Activated CD4-positive, alpha-beta T cell treated with anti-CD3 and anti-CD28 coated beads, Interleukin-2, amount 10 ng/mL, durations not matched to agents 7 days and 5 days (primary cell): Measurements from ENCODE around the gene BRK1. TPM values are rescaled to one million over a fixed set of nuclear protein-coding genes. Genes with fewer than 3 reads are reported as not detected.
"Not testable (repeated sequence)": the region's sequence is repeated elsewhere in the genome, so short reads cannot be mapped to it uniquely, and the experiment has no call there.

ENCODE experiments used
- CTCF ChIA-PET: fragments of 350-600 bp; sonication (Branson Sonifier 250); formaldehyde crosslinking; loops from one replicate; lab custom pipeline; 2021; ENCODE audit warnings: antibody characterized with exemption; lab: Charles Lee
- POLR2A ChIA-PET: fragments of 350-600 bp; sonication (Branson Sonifier 250); formaldehyde crosslinking; loops from one replicate; lab custom pipeline; 2021; ENCODE audit warnings: antibody characterized with exemption; lab: Charles Lee
- DNase-seq: peaks from one replicate; pipeline ENCODE4 v3.0.0-alpha.2; 2020
- H3K27ac Mint-ChIP-seq: one replicate; pipeline ENCODE4 v1.8.0; 2021; ENCODE audit warnings: mild to moderate bottlenecking, moderate library complexity, mixed read lengths
- H3K27me3 Mint-ChIP-seq: one replicate; pipeline ENCODE4 v1.8.0; 2021; ENCODE audit warnings: mixed read lengths
- H3K36me3 Mint-ChIP-seq: one replicate; pipeline ENCODE4 v1.8.0; 2021; ENCODE audit warnings: low read depth, mixed read lengths
- H3K4me1 Mint-ChIP-seq: one replicate; pipeline ENCODE4 v1.8.0; 2021; ENCODE audit warnings: mixed read lengths
- H3K4me3 Mint-ChIP-seq: one replicate; pipeline ENCODE4 v1.8.0; 2021; ENCODE audit warnings: mild to moderate bottlenecking, moderate library complexity, mixed read lengths
- H3K9me3 Mint-ChIP-seq: one replicate; pipeline ENCODE4 v1.8.0; 2021; ENCODE audit warnings: mixed read lengths
- total RNA-seq, 2 experiments: library from RNA; stranded (reverse); gene quantifications; one replicate each; pipeline ENCODE4 v1.2.3, GENCODE V29; 2021

The BRK1 gene
- total RNA-seq: 100 to 1,000 TPM; 115 to 128 TPM

- CTCF ChIA-PET: interaction anchor here (0.8 to 1.4 kb wide), 3 partner anchors 30 to 171 kb away, joined by 3 to 6 read pairs (median 4); no protein-coding TSS in a partner anchor
- DNase-seq: peak; percentile 96
- H3K36me3 Mint-ChIP-seq: peaks cover 17% of the 10 kb centered on the region
- POLR2A ChIA-PET: interaction anchor here (0.6 kb wide), 1 partner anchor 133 kb away, joined by 4 read pairs; no protein-coding TSS in a partner anchor
- H3K27me3 Mint-ChIP-seq: no peaks in the 10 kb centered on the region
- no peaks in the 10 kb centered on the region for H3K9me3 Mint-ChIP-seq
- peaks cover 33% of the 10 kb centered on the region for H3K4me1 Mint-ChIP-seq
- peak within 1 kb of the TSS; percentile 97 for H3K27ac Mint-ChIP-seq
- H3K4me3 Mint-ChIP-seq: peak within 1 kb of the TSS; percentile 99
These were observed at the start of gene BRK1 for GRCh38 chr3:10115326-10116137. Gene BRK1, plus strand, starts transcription at chr3:10115675. Its CDS starts 27 bp downstream, at chr3:10115702.

DNA sequence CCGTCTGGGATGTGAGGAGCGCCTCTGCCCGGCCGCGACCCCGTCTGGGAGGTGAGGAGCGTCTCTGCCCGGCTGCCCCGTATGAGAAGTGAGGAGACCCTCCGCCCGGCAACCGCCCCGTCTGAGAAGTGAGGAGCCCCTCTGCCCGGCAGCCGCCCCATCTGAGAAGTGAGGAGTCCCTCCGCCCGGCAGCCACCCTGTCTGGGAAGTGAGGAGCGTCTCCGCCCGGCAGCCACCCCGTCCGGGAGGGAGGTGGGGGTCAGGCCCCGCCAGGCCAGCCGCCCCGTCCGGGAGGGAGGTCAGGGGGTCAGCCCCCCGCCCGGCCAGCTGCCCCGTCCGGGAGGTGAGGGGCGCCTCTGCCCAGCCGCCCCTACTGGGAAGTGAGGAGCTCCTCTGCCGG is 45.4 kb upstream of the BRK1 start:
- H3K27ac Mint-ChIP-seq, DNase-seq, H3K4me3 Mint-ChIP-seq, CTCF ChIA-PET, H3K9me3 Mint-ChIP-seq, H3K4me1 Mint-ChIP-seq, H3K27me3 Mint-ChIP-seq, POLR2A ChIA-PET: not testable (repeated sequence)
- H3K36me3 Mint-ChIP-seq: peaks cover 48% of the 10 kb centered on the region

DNA sequence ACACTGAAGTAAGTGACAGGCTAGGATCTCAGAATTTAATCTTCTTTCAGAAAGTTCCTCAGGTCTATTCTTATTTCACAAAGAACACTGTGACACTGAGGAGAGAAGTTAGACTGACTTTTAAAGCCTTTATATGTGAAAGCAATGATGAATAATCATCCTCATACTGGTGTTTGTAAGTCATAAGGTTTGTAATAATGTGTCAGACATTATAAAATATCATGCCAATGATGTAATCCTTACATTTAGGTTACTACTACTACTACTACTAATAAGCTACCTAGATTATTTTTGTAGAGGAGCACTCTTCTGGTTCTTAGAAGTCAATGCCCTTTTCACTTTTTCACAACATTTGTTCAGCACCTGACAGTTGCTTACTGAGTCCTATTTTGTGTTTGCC is 40.8 kb upstream of the BRK1 start:
- CTCF ChIA-PET: interaction anchor here (0.6 to 1.1 kb wide), 2 partner anchors 36 to 119 kb away, joined by 3 read pairs; no protein-coding TSS in a partner anchor
- Mint-ChIP-seq H3K27me3 (no peaks in the 10 kb centered on the region), H3K9me3 (no peaks in the 10 kb centered on the region), H3K4me3 (no peak overlapping the region), H3K36me3 (peaks cover 26% of the 10 kb centered on the region), H3K4me1 (no peaks in the 10 kb centered on the region), H3K27ac (no peak overlapping the region)
- POLR2A ChIA-PET: no interaction called here
- no peak for DNase-seq

DNA sequence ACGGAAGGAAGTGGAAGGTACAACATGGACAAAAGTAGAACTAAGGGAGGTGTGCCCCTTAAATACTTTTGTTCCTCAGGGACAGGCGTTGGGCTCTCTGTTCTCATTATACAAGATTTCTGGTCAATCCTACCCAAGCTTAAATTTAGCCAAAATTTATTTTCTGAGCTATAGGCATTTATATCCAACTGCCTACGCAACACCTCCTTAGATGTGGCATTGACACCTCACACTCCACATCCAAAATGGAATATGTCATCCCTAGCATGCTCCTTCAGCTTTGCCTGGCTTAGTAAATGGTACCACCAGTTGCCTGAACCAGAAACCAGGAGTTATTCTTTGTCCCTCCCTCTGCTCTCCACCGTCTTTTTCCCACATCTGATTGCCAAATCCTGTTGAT is 33.6 kb upstream of the BRK1 start:
- no peak for DNase-seq
- Mint-ChIP-seq H3K4me1 (no peaks in the 10 kb centered on the region), H3K9me3 (no peaks in the 10 kb centered on the region), H3K4me3 (no peak overlapping the region), H3K27ac (no peak overlapping the region), H3K36me3 (peaks cover 41% of the 10 kb centered on the region), H3K27me3 (no peaks in the 10 kb centered on the region)
- ChIA-PET CTCF (interaction anchor here (2.3 kb wide), 1 partner anchor 27 kb away, joined by 5 read pairs; no protein-coding TSS in a partner anchor), POLR2A (no interaction called here)

GRCh38 chr3:10085738-10086137 is 29.7 kb upstream of the BRK1 start:
- H3K4me3 Mint-ChIP-seq: no peak overlapping the region
- no peak for DNase-seq
- ChIA-PET POLR2A (no interaction called here), CTCF (interaction anchor here (1.2 to 1.5 kb wide), 2 partner anchors 9 to 202 kb away, joined by 3 read pairs; no protein-coding TSS in a partner anchor)
- H3K4me1 Mint-ChIP-seq: no peaks in the 10 kb centered on the region
- no peaks in the 10 kb centered on the region for H3K27me3 Mint-ChIP-seq
- peaks cover 46% of the 10 kb centered on the region for H3K36me3 Mint-ChIP-seq
- H3K27ac Mint-ChIP-seq: no peak overlapping the region
- no peaks in the 10 kb centered on the region for H3K9me3 Mint-ChIP-seq

GRCh38 chr3:10088256-10088655 is 27.2 kb upstream of the BRK1 start:
- Mint-ChIP-seq H3K4me1 (no peaks in the 10 kb centered on the region), H3K9me3 (no peaks in the 10 kb centered on the region), H3K27ac (no peak overlapping the region), H3K4me3 (no peak overlapping the region), H3K36me3 (peaks cover 41% of the 10 kb centered on the region), H3K27me3 (no peaks in the 10 kb centered on the region)
- ChIA-PET CTCF (interaction anchor here (1.2 kb wide), 1 partner anchor 282 kb away, joined by 3 read pairs; no protein-coding TSS in a partner anchor), POLR2A (no interaction called here)
- no peak for DNase-seq

GRCh38 chr3:10090179-10090578 is 25.3 kb upstream of the BRK1 start:
- Mint-ChIP-seq H3K4me1 (no peaks in the 10 kb centered on the region), H3K4me3 (no peak overlapping the region), H3K27me3 (no peaks in the 10 kb centered on the region), H3K27ac (no peak overlapping the region), H3K9me3 (no peaks in the 10 kb centered on the region), H3K36me3 (peaks cover 43% of the 10 kb centered on the region)
- no peak for DNase-seq
- CTCF ChIA-PET: interaction anchor here (1.1 kb wide), 1 partner anchor 191 kb away, joined by 3 read pairs; no protein-coding TSS in a partner anchor
- POLR2A ChIA-PET: no interaction called here

- H3K36me3 Mint-ChIP-seq: peaks cover 45% of the 10 kb centered on the region
- H3K27ac Mint-ChIP-seq, DNase-seq, H3K4me3 Mint-ChIP-seq, H3K9me3 Mint-ChIP-seq, H3K27me3 Mint-ChIP-seq, H3K4me1 Mint-ChIP-seq, CTCF ChIA-PET, POLR2A ChIA-PET: not testable (repeated sequence)
These were observed 24.7 kb upstream of the BRK1 start for GRCh38 chr3:10090774-10091173.

- H3K9me3 Mint-ChIP-seq, H3K27ac Mint-ChIP-seq, H3K27me3 Mint-ChIP-seq, H3K4me1 Mint-ChIP-seq, DNase-seq, POLR2A ChIA-PET, H3K4me3 Mint-ChIP-seq, CTCF ChIA-PET: not testable (repeated sequence)
- H3K36me3 Mint-ChIP-seq: peaks cover 41% of the 10 kb centered on the region
These were observed 24.1 kb upstream of the BRK1 start for GRCh38 chr3:10091387-10091786.

GRCh38 chr3:10093678-10094077 is 21.8 kb upstream of the BRK1 start:
- ChIA-PET POLR2A (no interaction called here), CTCF (no interaction called here)
- DNase-seq: no peak
- H3K27me3 Mint-ChIP-seq: no peaks in the 10 kb centered on the region
- no peak overlapping the region for H3K4me3 Mint-ChIP-seq
- peaks cover 32% of the 10 kb centered on the region for H3K36me3 Mint-ChIP-seq
- no peaks in the 10 kb centered on the region for H3K9me3 Mint-ChIP-seq
- H3K4me1 Mint-ChIP-seq: no peaks in the 10 kb centered on the region
- H3K27ac Mint-ChIP-seq: no peak overlapping the region

DNA sequence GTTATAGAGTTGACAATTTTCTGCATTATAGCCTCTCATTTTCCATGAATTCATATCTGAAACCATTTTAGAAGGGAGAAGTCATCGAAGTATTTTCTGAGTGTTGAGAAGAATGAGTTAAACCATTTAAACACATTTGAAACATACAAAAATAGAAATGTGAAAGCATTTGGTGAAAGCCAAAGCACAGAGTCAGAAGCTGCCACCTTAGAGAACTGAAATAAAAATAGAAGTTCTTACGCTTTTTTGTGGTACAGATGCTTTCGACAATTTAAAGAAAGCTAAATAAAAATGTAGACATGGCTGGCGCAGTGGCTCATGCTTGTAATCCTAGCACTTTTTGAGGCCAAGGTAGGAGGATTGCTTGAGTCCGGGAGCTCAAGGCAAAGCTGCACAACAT is 16.4 kb upstream of the BRK1 start:
- H3K4me1 Mint-ChIP-seq: no peaks in the 10 kb centered on the region
- no peak overlapping the region for H3K27ac Mint-ChIP-seq
- H3K36me3 Mint-ChIP-seq: peaks cover 28% of the 10 kb centered on the region
- H3K4me3 Mint-ChIP-seq: no peak overlapping the region
- CTCF ChIA-PET: no interaction called here
- H3K27me3 Mint-ChIP-seq: no peaks in the 10 kb centered on the region
- no peaks in the 10 kb centered on the region for H3K9me3 Mint-ChIP-seq
- POLR2A ChIA-PET: no interaction called here
- no peak for DNase-seq

- no peak overlapping the region for H3K4me3 Mint-ChIP-seq
- ChIA-PET POLR2A (no interaction called here), CTCF (no interaction called here)
- no peaks in the 10 kb centered on the region for H3K27me3 Mint-ChIP-seq
- H3K27ac Mint-ChIP-seq: no peak overlapping the region
- no peak for DNase-seq
- no peaks in the 10 kb centered on the region for H3K9me3 Mint-ChIP-seq
- H3K4me1 Mint-ChIP-seq: no peaks in the 10 kb centered on the region
- H3K36me3 Mint-ChIP-seq: peaks cover 1% of the 10 kb centered on the region
These were observed 8.6 kb upstream of the BRK1 start for GRCh38 chr3:10106919-10107318.

GRCh38 chr3:10108091-10108490 is 7.4 kb upstream of the BRK1 start, which contains the start of gene FANCD2OS:
Gene FANCD2OS, minus strand, starts transcription at chr3:10108255. Its CDS starts 3,481 bp downstream, at chr3:10104774.
- no peak for DNase-seq
- H3K36me3 Mint-ChIP-seq: no peaks in the 10 kb centered on the region

More at GRCh38 chr3:10108091-10108490, 7.4 kb upstream of the BRK1 start, which contains the start of gene FANCD2OS:
- Mint-ChIP-seq H3K27ac (no peak within 1 kb of the TSS), H3K4me3 (no peak within 1 kb of the TSS), H3K4me1 (no peaks in the 10 kb centered on the region), H3K27me3 (no peaks in the 10 kb centered on the region), H3K9me3 (no peaks in the 10 kb centered on the region)
- ChIA-PET POLR2A (no interaction called here), CTCF (no interaction called here)
